Neuronal stem cell (in vitro differentiated cells): Measurements from ENCODE around the gene VWCE.
"Not testable (repeated sequence)": the region's sequence is repeated elsewhere in the genome, so short reads cannot be mapped to it uniquely, and the experiment has no call there.

Experiments
- DNase-seq: peaks from one replicate; pipeline ENCODE4 v3.0.0-alpha.2; 2013; ENCODE audit warnings: low spot score
- H2AFZ ChIP-seq: one replicate; pipeline ENCODE4 v1.6.1; 2013; ENCODE audit warnings: mild to moderate bottlenecking, low read length, inconsistent platforms
- H2AK5ac ChIP-seq: 2 replicates; pipeline ENCODE4 v1.6.1; 2013; ENCODE audit warnings: low read depth, mild to moderate bottlenecking, inconsistent platforms, low read length, moderate library complexity, mixed read lengths
- H2BK120ac ChIP-seq: 2 replicates; pipeline ENCODE4 v1.6.1; 2013; ENCODE audit warnings: low read depth, mild to moderate bottlenecking, inconsistent platforms, low read length, moderate library complexity, mixed read lengths
- H2BK12ac ChIP-seq: one replicate; pipeline ENCODE4 v1.6.1; 2013; ENCODE audit warnings: low read length, inconsistent platforms
- H2BK15ac ChIP-seq: 2 replicates; pipeline ENCODE4 v1.6.1; 2013; ENCODE audit warnings: mild to moderate bottlenecking, low read length, inconsistent platforms, mixed read lengths
- H2BK5ac ChIP-seq: one replicate; pipeline ENCODE4 v1.6.1; 2013; ENCODE audit warnings: inconsistent platforms, mild to moderate bottlenecking, low read length, moderate library complexity
- H3K14ac ChIP-seq: one replicate; pipeline ENCODE4 v1.6.1; 2013; ENCODE audit warnings: low read length, inconsistent platforms
- H3K18ac ChIP-seq: 2 replicates; pipeline ENCODE4 v1.6.1; 2013; ENCODE audit warnings: low read length, inconsistent platforms
- H3K23ac ChIP-seq: 2 replicates; pipeline ENCODE4 v1.6.1; 2013; ENCODE audit warnings: low read depth, mild to moderate bottlenecking, mixed read lengths, low read length, inconsistent platforms; ENCODE audit not compliant: poor library complexity
- H3K27ac ChIP-seq: replicated peaks from 3 replicates; pipeline ENCODE4 v1.5.1; 2013; ENCODE audit warnings: low read length, inconsistent platforms
- H3K27me3 ChIP-seq, 3 experiments: 2 replicates each; pipeline ENCODE4 v1.6.1; 2013; ENCODE audit warnings: low read length in 3 of 3, mild to moderate bottlenecking in 2 of 3, inconsistent platforms in 1 of 3, low read depth in 1 of 3, mixed read lengths in 1 of 3, moderate library complexity in 1 of 3; ENCODE audit not compliant: control insufficient read depth in 3 of 3, insufficient read depth in 3 of 3
- H3K36me3 ChIP-seq, 2 donors: replicated peaks in 1 of 2; 2 replicates each; pipeline ENCODE4 v1.6.1; 2013; ENCODE audit warnings: low read length in 2 of 2; ENCODE audit not compliant: control insufficient read depth in 2 of 2, insufficient read depth in 2 of 2
- H3K4ac ChIP-seq: 2 replicates; pipeline ENCODE4 v1.6.1; 2013; ENCODE audit warnings: inconsistent platforms, mild to moderate bottlenecking, low read length, moderate library complexity
- H3K4me1 ChIP-seq, 2 donors: 1 replicate in 1 of 2; 2 replicates in 1 of 2; pipeline ENCODE4 v1.6.1; 2013; ENCODE audit warnings: low read length in 2 of 2, low read depth in 1 of 2; ENCODE audit not compliant: control insufficient read depth in 2 of 2, insufficient read depth in 1 of 2
- H3K4me2 ChIP-seq: one replicate; pipeline ENCODE4 v1.6.1; 2013; ENCODE audit warnings: mild to moderate bottlenecking, low read length, inconsistent platforms; ENCODE audit not compliant: insufficient read depth, poor library complexity, severe bottlenecking
- H3K4me3 ChIP-seq, 2 donors: 2 replicates each; pipeline ENCODE4 v1.5.1; 2013; ENCODE audit warnings: low read length in 2 of 2, mild to moderate bottlenecking in 2 of 2, inconsistent platforms in 1 of 2, moderate library complexity in 1 of 2
- H3K79me1 ChIP-seq: one replicate; pipeline ENCODE4 v1.6.1; 2013; ENCODE audit warnings: low read depth, mild to moderate bottlenecking, inconsistent platforms, low read length, moderate library complexity
- H3K9ac ChIP-seq: one replicate; pipeline ENCODE4 v1.6.1; 2013; ENCODE audit warnings: mild to moderate bottlenecking, low read depth, low read length, inconsistent platforms; ENCODE audit not compliant: poor library complexity
- H3K9me3 ChIP-seq, 2 donors: replicated peaks in 1 of 2; 2 replicates each; pipeline versions ENCODE3 to v1.6.1; 2013; ENCODE audit warnings: low read length in 2 of 2, mild to moderate bottlenecking in 2 of 2, inconsistent platforms in 1 of 2, low read depth in 1 of 2, mixed read lengths in 1 of 2, moderate library complexity in 1 of 2; ENCODE audit not compliant: control insufficient read depth in 2 of 2, insufficient read depth in 1 of 2
- H4K8ac ChIP-seq: one replicate; pipeline ENCODE4 v1.6.1; 2013; ENCODE audit warnings: low read depth, mild to moderate bottlenecking, inconsistent platforms, low read length, moderate library complexity
- H4K91ac ChIP-seq: one replicate; pipeline ENCODE4 v1.6.1; 2013; ENCODE audit warnings: low read length, low read depth, mild to moderate bottlenecking, inconsistent platforms; ENCODE audit not compliant: poor library complexity
- WGBS, 2 donors: extraction: QIAGEN DNeasy Blood & Tissue Kit; methylation state at CpG; one replicate each; pipeline ENCODE4 v1.1.7; 2013; ENCODE audit warnings: missing lambda C conversion rate in 2 of 2, mixed read lengths in 1 of 2; ENCODE audit not compliant: insufficient read length in 2 of 2, insufficient replicate concordance in 1 of 2; ENCODE audit errors: extremely low coverage in 2 of 2; 5-methylcytosine and 5-hydroxymethylcytosine counted together

Gene VWCE

GRCh38 chr11:61219016-61219415 lies 76.1 kb downstream of the VWCE start:
- no CpG with 5 or more reads among the region's 5 CpGs for WGBS, 2 donors

GRCh38 chr11:61218306-61218705 lies 76.8 kb downstream of the VWCE start:
- not testable (repeated sequence) for DNase-seq, H4K8ac ChIP-seq, H2BK120ac ChIP-seq, H3K36me3 ChIP-seq, H4K91ac ChIP-seq, H2BK5ac ChIP-seq, H2AK5ac ChIP-seq, H3K27me3 ChIP-seq, H3K9me3 ChIP-seq, H3K9ac ChIP-seq, H2BK15ac ChIP-seq, H3K18ac ChIP-seq, H3K4me2 ChIP-seq, H3K79me1 ChIP-seq, H2AFZ ChIP-seq, H3K4ac ChIP-seq, H3K4me1 ChIP-seq, H3K27ac ChIP-seq, H3K14ac ChIP-seq, H3K23ac ChIP-seq, H2BK12ac ChIP-seq, H3K4me3 ChIP-seq
- no CpG with 5 or more reads among the region's 4 CpGs for WGBS, 2 donors

More at GRCh38 chr11:61219016-61219415, 76.1 kb downstream of the VWCE start:
- not testable (repeated sequence) for H3K14ac ChIP-seq, H2BK12ac ChIP-seq, H3K4ac ChIP-seq, H4K91ac ChIP-seq, H4K8ac ChIP-seq, H3K27ac ChIP-seq, H3K4me3 ChIP-seq, H3K79me1 ChIP-seq, H3K9ac ChIP-seq, H2BK15ac ChIP-seq, H2BK120ac ChIP-seq, H3K9me3 ChIP-seq, H3K27me3 ChIP-seq, H2BK5ac ChIP-seq, H3K23ac ChIP-seq, H3K4me1 ChIP-seq, DNase-seq, H3K4me2 ChIP-seq, H3K36me3 ChIP-seq, H2AK5ac ChIP-seq, H2AFZ ChIP-seq, H3K18ac ChIP-seq

- not testable (repeated sequence) for DNase-seq, H3K27ac ChIP-seq, H4K91ac ChIP-seq, H3K9me3 ChIP-seq, H2BK120ac ChIP-seq, H2BK12ac ChIP-seq, H2BK5ac ChIP-seq, H2AFZ ChIP-seq, H2BK15ac ChIP-seq, H3K14ac ChIP-seq, H4K8ac ChIP-seq, H3K4ac ChIP-seq, H3K4me2 ChIP-seq, H3K9ac ChIP-seq, H3K4me1 ChIP-seq, H3K79me1 ChIP-seq, H2AK5ac ChIP-seq, H3K4me3 ChIP-seq, H3K18ac ChIP-seq, H3K36me3 ChIP-seq, H3K27me3 ChIP-seq, H3K23ac ChIP-seq
- WGBS, 2 donors: no CpG with 5 or more reads among the region's 3 CpGs
Measured at GRCh38 chr11:61213711-61214324, 81.3 kb downstream of the VWCE start.

GRCh38 chr11:61212202-61212601 lies 82.9 kb downstream of the VWCE start:
- WGBS, 2 donors: no CpG with 5 or more reads among the region's 15 CpGs
- H2BK12ac ChIP-seq, H2AFZ ChIP-seq, H3K14ac ChIP-seq, H3K27me3 ChIP-seq, DNase-seq, H3K79me1 ChIP-seq, H3K18ac ChIP-seq, H3K9me3 ChIP-seq, H3K36me3 ChIP-seq, H3K4me2 ChIP-seq, H3K23ac ChIP-seq, H3K4me1 ChIP-seq, H2AK5ac ChIP-seq, H3K4me3 ChIP-seq, H3K27ac ChIP-seq, H3K4ac ChIP-seq, H2BK15ac ChIP-seq, H3K9ac ChIP-seq, H2BK5ac ChIP-seq, H4K8ac ChIP-seq, H2BK120ac ChIP-seq, H4K91ac ChIP-seq: not testable (repeated sequence)
